ENCODE results near the gene GADD45GIP1. TPM values are rescaled to one million over a fixed set of nuclear protein-coding genes. Genes with fewer than 3 reads are reported as not detected.

GADD45GIP1 gene
- total RNA-seq, 1 donor from 2014 or later, result 31.4 TPM

DNA sequence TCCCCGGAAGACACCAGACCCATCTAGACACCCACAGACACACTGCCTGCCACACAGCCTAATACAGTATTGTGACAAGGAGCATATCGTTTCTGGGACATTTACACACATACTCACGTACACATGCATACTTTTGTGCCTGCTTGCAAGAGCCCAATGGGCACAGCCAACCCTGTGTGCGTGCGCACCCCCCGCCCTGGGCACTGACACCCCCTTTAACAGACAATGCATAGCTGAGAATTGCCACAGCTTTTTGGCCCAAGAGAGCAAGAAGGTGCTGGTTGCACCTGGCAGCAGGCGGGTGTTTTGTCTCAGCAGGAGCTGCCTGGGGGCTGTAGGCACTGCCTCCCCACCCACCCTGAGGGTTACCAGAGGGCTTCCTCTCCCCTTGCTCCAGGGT lies 36.5 kb upstream of the GADD45GIP1 start:
- Histone ChIP-seq H3K4me3 (no peak overlapping the region), H3K9me3 (replicated peaks) (no peaks in the 10 kb centered on the region), H3K27ac (replicated peaks) (no peak overlapping the region), H3K36me3 (peaks cover 2% of the 10 kb centered on the region), H3K4me1 (peaks cover 28% of the 10 kb centered on the region), H3K27me3 (ENCODE audit: low read depth) (no peaks in the 10 kb centered on the region)
- TF ChIP-seq CTCF (IDR thresholded peaks at IDR 0.05; ENCODE audit: borderline replicate concordance), result no peak
- intact Hi-C loops (cut with micrococcal nuclease), result loop anchor here (10.0 kb wide), 1 partner anchor 71 kb away; no protein-coding TSS in a partner anchor
- DNase-seq, result no peak

GRCh38 chr19:12992729-12993128 lies 35.7 kb upstream of the GADD45GIP1 start:
- H3K27me3 ChIP-seq (ENCODE audit: low read depth), result no peaks in the 10 kb centered on the region
- no peak overlapping the region for H3K4me3 ChIP-seq
- no peak overlapping the region for H3K27ac ChIP-seq (replicated peaks)
- no peaks in the 10 kb centered on the region for H3K9me3 ChIP-seq (replicated peaks)
- no peak for TF ChIP-seq CTCF (IDR thresholded peaks at IDR 0.05; ENCODE audit: borderline replicate concordance)
- peaks cover 24% of the 10 kb centered on the region for H3K4me1 ChIP-seq
- intact Hi-C loops (cut with micrococcal nuclease), result loop anchor here (10.0 kb wide), 1 partner anchor 72 kb away; no protein-coding TSS in a partner anchor
- no peaks in the 10 kb centered on the region for H3K36me3 ChIP-seq
- DNase-seq, result no peak

DNA sequence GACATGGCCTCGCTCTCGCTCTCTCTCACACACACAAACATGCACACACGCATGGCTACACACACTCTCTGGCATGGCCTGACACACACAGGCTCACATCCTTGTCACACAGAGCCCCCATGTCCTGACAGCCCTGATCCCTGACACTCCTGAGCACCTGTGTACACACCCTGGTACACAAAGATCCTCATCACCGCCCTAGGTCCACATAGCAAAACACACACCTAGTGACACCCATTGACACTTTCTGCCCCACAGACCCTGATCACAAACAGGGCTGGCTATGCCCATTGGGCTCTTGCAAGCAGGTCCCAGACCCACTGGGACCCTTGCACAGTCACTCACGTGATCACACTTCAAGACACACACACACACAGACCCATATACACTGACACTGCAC lies 34.3 kb upstream of the GADD45GIP1 start:
- no peak overlapping the region for H3K4me3 ChIP-seq
- intact Hi-C loops (cut with micrococcal nuclease), result loop anchor here (10.0 kb wide), 1 partner anchor 74 kb away; no protein-coding TSS in a partner anchor
- no peak for DNase-seq
- H3K4me1 ChIP-seq, result peaks cover 9% of the 10 kb centered on the region
- no peaks in the 10 kb centered on the region for H3K27me3 ChIP-seq (ENCODE audit: low read depth)
- H3K27ac ChIP-seq (replicated peaks), result no peak overlapping the region
- no peak for TF ChIP-seq CTCF (IDR thresholded peaks at IDR 0.05; ENCODE audit: borderline replicate concordance)
- no peaks in the 10 kb centered on the region for H3K9me3 ChIP-seq (replicated peaks)
- H3K36me3 ChIP-seq, result no peaks in the 10 kb centered on the region

GRCh38 chr19:12990853-12991252 lies 33.8 kb upstream of the GADD45GIP1 start:
- Histone ChIP-seq H3K27ac (replicated peaks) (no peak overlapping the region), H3K9me3 (replicated peaks) (no peaks in the 10 kb centered on the region), H3K27me3 (ENCODE audit: low read depth) (no peaks in the 10 kb centered on the region), H3K4me3 (no peak overlapping the region), H3K4me1 (peaks cover 6% of the 10 kb centered on the region), H3K36me3 (no peaks in the 10 kb centered on the region)
- no peak for TF ChIP-seq CTCF (IDR thresholded peaks at IDR 0.05; ENCODE audit: borderline replicate concordance)
- DNase-seq, result no peak
- intact Hi-C loops (cut with micrococcal nuclease), result loop anchor here (10.0 kb wide), 1 partner anchor 74 kb away; no protein-coding TSS in a partner anchor

DNA sequence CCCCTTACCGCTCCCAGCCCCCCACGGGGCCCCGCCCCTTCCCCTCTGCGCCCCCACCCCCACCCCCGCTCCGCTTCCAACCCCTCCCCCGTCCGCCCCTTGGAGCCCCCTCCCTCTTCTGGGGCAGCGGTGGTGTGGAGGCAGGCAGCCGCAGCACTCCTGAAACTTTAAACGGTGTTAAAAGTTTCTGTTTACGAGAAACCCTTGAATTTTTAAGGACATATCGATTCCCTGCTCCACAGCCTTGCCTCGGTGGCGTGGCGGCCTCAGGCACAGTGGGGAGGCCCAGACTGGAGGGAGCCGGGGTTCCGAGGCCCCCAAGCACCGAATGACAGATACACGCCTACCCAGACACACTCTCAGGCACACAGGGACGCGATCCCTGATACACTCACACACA lies 33.4 kb upstream of the GADD45GIP1 start:
- Histone ChIP-seq H3K36me3 (no peaks in the 10 kb centered on the region), H3K4me1 (peaks cover 10% of the 10 kb centered on the region), H3K4me3 (no peak overlapping the region), H3K9me3 (replicated peaks) (no peaks in the 10 kb centered on the region), H3K27ac (replicated peaks) (no peak overlapping the region), H3K27me3 (ENCODE audit: low read depth) (no peaks in the 10 kb centered on the region)
- no peak for DNase-seq
- intact Hi-C loops (cut with micrococcal nuclease), result loop anchor here (10.0 kb wide), 1 partner anchor 74 kb away; no protein-coding TSS in a partner anchor
- no peak for TF ChIP-seq CTCF (IDR thresholded peaks at IDR 0.05; ENCODE audit: borderline replicate concordance)
